ENCODE results near the gene PLEK2. TPM values are rescaled to one million over a fixed set of nuclear protein-coding genes. Genes with fewer than 3 reads are reported as not detected.
"Not testable (repeated sequence)": the region's sequence is repeated elsewhere in the genome, so short reads cannot be mapped to it uniquely, and the experiment has no call there.

Gene PLEK2, protein sequence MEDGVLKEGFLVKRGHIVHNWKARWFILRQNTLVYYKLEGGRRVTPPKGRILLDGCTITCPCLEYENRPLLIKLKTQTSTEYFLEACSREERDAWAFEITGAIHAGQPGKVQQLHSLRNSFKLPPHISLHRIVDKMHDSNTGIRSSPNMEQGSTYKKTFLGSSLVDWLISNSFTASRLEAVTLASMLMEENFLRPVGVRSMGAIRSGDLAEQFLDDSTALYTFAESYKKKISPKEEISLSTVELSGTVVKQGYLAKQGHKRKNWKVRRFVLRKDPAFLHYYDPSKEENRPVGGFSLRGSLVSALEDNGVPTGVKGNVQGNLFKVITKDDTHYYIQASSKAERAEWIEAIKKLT
- 1.2 TPM for polyA plus RNA-seq (ENCODE audit: insufficient read length)
- long read RNA-seq, donor 1, result 0 reads
- long read RNA-seq, donor 2, result 0 reads
- long read RNA-seq, donor 3, result 0 reads
- long read RNA-seq, donor 4, result 0 reads
- long read RNA-seq, donor 5, partial matches to known transcripts, result 0 of 3 reads
- long read RNA-seq, donor 5, other reads (novel, unspliced or antisense), result 0 of 3 reads
- long read RNA-seq, donor 6, result 0 reads
- long read RNA-seq, donor 7, result 0 reads
- long read RNA-seq, donor 8, result 0 reads

DNA sequence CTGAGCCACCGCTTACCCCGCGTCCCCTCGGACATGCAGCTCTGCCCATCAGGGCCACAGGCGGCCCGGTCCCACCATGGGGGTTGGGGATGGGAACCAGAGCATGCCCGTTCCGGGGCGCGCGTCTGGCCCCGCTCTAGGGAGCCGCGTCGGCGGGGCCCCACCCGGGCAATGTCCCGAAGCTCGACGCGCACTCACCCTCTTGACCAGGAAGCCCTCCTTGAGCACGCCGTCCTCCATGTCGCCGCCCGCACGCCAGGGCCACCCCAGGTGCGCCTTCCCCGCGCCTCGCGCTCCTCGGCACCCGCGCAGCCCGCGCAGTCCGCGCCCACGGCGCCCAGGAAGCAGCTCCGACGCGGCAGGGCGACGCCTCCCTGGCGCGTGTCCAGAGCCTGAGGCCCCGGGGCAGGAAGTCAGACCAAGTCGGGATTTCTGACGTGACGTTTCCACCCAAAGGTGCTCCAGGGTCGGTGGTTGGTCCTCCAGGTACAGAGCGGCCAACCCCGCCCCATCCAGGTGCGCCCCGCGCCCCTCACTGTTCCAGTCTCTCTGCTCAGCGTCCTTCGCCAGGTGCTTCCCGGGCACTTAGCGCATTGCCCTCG, at the start of gene PLEK2:
TSS of gene PLEK2 (minus strand) at position 346 of the 602 bp plus-strand sequence. CDS start at position 240, 106 bp downstream.
- DNase-seq, result no peak

DNA sequence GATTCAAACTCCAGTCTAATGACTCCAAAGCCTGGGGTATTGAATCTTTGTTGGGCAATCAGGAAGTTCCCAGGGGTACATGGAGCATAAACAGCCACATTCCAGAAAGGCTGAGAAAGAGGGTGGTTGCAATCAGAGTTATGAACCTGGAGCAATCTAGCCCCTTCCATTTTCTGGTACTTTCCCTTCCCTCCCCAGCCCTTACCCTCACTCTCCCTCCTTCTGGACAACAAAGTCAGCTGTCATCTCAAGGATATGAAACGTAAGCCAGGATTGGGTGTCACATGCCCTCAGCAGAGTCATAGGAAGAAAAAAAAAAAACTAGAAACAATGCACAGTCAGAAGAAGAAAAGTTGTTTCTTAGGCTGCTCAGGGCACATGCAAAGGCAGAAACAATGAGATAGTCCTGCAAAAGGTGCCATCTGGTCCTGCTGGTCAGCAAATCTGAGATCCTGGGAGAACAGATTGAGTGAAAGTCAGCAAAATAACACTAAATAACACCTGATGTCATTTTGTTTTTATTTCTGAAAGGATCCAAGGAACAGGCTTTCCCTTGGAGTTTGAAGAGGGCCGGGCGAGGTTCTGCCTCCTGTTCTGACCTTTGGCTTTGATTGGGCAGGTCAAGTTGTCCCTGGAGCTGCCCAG, 49.5 kb upstream of the PLEK2 start:
- DNase-seq, result no peak

DNA sequence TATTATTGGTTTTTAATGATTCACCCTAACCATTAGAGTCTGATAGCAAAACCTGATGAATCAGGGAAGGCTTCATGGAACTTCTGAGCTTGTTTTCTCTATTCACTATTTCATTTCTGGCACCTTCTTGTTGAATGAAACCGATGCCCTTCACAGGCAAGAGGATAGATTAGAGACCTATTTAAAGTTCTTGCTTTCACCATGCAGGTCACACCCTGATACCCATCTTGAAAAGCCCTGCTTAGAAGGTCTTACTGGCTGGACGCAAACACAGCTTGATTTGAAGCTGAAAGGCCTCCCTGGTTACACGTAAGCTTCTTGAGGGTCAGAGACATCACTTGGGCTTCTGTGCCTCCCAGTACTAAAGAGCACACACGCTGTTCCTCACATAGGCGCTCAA, 47.4 kb upstream of the PLEK2 start:
- no peak for DNase-seq

DNA sequence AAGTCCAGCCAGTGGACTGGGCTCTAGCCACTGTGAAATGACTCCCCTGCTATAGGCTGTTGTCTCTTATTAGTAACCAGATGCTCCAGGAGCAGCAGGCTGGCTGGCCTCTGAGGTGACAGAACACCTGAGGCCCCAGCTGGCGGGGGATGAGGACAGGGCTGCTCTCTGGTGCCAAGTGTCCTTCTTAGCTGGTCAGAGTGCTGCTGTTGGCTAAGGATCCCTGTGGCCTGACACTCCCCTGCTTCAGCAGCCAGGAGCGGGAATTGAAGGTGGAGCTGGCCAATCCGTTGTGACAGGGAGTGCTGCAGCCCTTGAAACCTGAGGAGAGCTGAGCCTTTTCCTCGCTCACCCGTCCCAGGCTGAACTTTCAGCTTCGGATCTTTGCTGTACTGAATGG, 45.8 kb upstream of the PLEK2 start:
- DNase-seq, result peak; percentile 24

DNA sequence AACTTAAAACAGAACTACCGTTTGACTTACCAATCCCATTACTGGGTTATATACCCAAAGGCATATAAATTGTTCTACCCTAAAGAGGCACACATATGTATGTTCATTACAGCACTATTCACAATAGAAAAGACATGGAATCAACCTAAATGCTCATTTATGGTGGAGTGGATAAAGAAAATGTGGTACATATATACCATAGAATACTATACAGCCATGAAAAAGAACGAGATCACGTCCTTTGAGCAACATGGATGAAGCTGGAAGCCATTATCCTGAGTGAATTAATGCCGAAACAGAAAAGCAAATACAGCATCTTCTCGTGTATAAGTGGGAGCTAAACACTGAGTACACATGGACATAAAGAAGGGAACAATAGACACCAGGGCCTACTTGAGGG, 44.8 kb upstream of the PLEK2 start:
- no peak for DNase-seq

DNA sequence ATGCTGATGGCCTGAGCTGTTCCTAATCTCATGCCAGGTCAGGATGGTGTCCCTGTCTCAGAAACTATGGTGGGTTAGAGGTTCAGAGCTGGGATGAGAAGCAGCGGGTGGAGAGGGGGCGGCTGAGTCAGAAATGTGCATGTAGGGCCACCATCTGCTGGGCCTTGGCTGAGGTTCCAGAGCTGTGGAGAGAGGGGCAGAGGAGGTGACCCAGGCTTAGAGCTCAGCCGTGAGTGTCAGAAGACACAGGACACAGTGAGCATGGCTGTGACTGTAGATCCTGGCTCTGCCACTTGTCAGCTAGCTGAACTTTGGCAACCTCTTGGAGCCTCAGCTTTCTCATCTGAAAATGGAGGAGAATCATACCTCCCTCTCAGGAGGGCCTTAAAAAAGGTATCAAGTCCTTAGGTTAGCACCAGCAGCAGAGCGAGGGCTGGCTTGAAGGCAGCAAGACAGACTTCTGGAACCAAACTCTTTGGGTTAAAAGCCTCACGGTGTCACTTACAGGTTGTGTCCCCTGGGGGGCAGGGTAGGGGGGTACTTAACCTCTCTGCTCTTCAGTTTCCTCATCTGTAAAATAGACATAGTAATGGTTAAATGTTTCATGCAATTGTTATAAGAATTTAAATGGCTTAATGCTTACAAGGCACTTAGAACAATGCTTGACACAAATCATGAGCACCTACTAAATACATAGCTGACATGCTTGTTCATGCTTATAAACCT, 41.8 kb upstream of the PLEK2 start:
- DNase-seq, result no peak

DNA sequence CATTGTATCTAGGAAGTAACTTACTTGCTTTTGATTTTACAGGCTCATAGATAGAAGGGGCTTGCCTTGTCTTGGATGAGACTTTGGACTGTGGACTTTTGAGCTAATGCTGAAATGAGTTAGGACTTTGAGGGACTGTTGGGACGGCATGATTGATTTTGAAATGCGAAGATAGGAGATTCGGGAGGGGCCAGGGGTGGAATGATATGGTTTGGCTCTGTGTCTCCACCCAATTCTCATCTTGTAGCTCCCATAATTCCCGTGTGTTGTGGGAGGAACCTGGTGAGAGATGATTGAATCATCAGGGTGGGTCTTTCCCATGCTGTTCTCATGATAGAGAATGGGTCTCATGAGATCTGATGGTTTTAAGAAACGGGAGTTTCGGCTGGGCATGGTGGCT, 39.7 kb upstream of the PLEK2 start:
- DNase-seq, result not testable (repeated sequence)

DNA sequence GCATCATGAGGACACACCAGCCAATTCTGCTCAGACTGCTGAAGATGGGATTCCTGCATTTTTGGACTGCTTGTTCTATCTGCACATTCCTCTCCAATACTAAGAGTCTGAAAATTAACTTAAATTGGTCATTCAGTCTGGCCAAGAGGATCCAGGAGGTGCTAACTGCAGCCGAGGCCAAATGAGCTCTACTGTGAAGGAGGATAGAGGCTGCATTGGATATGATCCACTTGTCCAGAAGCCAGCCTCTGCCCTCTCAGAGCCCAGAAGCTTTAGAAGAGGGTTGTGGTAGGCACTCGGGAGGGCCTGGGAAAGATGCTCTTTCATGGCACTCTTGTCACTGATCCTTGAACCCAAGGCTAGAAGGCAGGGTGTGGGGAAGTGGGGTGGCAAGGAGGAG, 37.1 kb upstream of the PLEK2 start:
- DNase-seq, result no peak

DNA sequence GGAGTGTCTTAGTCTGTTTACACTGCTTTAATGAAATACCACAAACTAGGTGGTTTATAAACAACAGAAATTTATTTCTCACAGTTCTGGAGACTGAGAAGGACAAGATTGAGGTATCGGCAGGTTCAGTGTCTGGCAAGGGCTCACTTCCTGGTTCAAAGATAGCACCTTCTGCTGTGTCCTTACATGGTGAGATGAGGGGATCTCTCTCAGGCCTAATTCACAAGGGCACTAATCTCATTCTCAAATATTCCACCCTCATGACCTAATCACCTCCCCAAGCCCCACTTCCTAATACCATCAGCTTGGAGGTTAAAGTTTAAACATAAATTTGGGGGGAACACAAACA, 35.0 kb upstream of the PLEK2 start:
- DNase-seq, result no peak

DNA sequence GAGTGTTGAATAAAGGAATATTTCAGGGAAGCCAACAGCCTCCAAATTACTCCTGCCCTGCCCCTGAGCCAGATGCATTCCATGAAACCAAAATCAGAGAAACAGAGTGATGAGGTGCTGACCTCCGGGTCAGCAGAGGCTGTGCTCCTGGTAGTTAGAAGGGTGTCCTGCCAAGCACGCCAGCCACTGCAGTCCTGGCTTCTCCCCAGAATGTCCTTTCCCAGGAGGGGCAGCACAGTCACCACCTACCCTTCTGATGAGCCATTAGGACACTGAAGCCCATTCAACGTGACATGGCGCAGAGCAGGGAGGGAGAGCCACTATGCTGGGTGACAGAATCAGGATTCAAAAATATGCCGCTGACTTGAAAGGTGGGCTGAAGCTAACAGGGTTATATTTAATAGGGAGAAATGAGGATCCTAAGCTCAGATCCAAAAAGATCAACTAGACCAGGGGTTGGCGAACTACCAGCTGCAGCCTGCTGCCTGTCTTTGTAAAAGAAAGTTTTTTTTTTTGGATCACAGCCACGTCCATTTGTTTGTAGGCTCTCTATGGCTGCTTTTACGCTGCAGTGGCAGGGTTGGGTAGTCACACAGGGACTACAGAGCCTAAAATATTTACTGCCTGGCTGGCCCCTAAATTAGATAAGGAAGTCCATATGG, 34.5 kb upstream of the PLEK2 start:
- DNase-seq, result no peak

DNA sequence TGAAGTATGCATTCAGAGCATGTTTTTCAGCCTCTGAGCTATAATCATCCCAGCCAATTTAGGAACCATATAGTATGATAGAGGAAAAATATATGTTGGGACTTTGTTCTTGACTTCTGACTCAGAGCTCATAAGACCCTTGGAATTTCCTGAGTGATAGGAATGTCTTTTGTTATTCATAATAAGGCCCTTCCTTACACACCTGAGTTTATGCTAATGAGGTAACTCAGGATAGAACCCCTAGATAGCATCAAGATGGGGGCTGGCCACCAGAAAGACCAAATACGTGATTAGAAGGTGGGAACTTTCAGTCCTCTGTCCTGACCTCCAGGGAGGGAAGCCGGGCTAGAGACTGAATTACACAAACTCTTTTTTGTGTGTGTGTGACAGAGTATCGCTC, 32.4 kb upstream of the PLEK2 start:
- no peak for DNase-seq

DNA sequence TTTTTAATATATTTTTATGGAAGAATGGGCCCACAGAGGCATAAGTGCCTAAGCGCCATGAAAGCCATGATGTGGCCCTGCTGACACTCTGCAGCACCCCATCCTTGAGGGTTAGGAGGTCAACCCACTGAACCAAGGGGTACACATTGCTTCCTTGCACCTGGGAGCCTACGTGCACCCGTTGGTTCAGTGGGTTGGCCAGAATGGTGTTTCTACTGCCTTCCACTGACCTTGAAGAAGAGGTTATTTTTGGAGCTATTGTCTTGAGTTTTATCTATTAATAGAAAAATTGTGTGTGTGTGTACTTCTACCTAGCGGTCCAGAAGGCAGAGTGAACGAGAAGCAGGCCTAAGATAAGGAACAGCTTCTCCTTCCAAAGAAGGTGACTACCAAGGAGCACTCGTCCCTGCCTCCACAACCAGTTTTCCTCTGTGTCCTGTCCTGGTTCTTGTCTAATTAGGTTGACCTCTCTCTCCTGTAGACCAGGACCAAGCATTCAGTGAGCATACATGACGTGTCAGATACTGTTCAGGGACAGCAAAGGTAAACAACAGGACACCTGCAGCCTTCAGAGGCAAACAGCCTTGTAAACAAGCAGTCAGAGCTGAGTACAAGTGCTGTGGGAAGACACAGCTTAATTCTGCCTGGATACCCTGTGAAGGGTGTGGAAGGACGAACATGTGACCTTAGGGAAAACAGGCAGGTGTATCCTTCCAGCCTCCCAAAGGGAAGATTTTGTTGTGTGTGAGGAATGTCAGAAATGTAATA, 30.4 kb upstream of the PLEK2 start:
- no peak for DNase-seq

DNA sequence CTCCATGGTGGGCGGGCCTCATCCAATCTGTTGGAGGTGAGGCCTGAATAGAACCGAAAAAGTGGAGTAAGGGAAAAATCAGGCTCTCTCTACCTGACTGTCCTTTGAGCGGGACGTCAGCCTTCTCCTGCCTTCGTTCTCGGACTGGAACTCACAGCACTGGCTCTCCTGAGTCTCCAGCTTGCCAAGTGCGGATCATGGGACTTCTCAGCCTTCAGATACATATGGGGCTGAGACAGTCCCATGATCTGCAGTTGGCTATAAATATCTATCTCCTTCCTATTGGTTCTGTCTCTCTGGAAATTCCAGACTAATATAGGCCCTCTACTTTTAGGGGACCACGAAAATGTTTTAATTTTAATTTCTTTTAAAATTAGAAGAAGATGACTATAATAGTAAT, 29.7 kb upstream of the PLEK2 start:
- DNase-seq, result no peak

DNA sequence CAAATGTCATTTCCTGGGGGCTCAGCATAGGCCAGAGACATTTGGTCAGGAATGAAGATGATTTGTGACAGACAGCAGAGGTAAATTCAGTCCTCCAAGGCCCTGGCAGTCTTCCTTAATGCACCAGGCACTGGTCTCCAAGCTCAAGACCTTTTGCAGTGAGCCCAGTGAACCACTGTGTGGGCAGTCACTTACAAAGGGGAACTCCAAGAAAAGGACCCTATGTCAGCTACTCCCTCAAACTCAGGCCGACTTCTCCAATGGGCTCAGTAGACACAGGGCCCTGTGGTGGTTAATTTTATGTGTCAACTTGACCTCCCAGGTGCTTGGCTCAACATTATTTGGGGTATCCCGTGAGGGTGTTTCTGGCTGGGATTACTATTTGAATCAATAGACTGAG, 29.3 kb upstream of the PLEK2 start:
- no peak for DNase-seq

DNA sequence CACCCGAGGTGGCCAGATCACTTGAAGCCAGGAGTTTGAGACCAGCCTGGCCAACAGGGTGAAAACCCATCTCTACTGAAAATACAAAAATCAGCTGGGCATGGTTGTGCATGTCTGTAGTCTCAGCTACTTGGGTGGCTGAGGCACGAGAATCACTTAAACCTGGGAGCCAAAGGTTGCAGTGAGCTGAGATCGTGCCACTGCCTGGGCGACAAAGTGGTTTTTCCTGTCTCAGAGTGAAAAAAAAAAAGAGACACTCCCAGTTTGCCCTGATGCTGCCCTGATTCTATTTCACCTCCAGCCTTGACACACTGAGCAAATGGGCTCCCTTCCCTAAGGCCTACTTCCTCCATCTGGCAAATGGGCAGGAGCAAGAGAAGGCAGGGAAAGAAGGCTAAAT, 28.5 kb upstream of the PLEK2 start:
- no peak for DNase-seq

DNA sequence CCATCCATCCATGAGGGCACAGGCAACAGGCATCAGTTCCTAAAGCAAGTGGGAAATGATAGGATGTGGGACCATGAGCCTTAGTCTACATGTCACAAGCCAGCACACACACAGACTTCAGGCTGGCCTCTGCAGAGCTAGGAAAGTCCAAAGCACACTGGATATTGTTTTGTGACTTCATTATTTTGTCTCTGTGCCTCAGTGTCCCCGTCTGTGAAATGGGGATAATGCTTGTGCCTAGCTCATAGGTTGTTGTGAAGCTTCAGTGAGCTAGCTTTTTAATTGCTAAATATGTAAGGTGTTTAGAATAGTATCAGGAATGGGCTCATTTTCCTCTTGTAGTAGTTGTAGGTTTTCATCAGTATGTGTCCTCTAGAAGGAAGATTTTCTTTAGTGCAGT, 27.0 kb upstream of the PLEK2 start:
- no peak for DNase-seq

DNA sequence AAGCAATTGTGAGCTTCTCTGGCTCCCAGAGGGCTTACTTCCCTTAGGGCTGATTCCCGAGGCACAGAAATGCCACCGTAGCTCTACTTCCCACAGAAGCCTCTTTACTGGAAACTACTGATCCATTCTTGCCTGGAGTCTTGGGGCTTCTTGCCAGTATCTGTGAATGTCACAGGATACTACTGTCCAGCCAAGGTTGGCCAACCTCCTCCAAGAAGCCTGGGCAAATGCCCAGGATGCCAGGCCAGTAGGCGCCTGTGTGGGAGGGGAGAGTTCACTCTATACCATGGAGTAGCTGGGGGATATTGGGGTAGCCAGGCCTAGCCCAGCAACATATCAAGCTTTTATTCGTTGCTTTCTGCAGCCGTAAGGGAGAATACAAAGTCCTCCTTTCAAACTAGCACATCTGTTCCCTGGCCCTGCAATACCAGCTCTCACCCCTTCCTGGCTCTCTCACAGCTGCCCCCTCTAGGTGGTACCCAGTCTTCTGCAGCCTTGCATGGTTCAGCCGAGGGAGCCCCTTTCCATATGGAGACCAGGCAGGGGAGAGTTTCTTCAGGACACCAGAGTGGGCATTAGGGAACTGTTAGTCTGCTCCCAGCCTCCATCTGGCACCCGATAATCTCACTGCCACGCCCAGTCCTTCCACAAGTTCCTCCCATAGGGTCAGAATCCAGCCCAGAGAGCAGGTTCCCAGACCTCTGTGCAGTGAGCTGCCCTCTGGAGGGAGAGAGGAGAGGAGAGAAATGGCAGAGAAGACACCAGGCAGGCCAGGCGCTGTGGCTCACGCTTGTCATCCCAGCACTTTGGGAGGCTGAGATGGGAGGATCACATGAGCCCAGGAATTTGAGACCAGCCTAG, 24.3 kb upstream of the PLEK2 start:
- DNase-seq, result no peak

DNA sequence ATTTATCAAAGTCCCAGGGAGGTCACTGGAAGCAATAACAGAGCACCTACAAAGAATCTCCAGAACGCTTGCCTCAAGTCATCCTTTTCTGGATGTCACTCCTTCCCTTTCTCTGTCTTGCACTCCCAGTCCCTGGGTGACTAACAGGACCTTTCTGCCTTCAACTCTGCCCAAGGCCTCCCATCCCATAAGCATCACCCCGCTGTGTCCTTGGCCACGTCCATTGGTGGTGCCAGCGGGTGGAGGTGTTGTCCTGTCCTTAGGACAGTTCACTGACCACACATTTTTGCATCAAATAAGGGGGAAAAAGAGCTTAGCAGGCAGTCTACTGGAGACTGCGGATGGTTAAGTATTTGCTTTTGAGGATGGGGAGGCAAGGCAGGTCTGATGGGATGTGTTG, 23.6 kb upstream of the PLEK2 start:
- DNase-seq, result no peak

DNA sequence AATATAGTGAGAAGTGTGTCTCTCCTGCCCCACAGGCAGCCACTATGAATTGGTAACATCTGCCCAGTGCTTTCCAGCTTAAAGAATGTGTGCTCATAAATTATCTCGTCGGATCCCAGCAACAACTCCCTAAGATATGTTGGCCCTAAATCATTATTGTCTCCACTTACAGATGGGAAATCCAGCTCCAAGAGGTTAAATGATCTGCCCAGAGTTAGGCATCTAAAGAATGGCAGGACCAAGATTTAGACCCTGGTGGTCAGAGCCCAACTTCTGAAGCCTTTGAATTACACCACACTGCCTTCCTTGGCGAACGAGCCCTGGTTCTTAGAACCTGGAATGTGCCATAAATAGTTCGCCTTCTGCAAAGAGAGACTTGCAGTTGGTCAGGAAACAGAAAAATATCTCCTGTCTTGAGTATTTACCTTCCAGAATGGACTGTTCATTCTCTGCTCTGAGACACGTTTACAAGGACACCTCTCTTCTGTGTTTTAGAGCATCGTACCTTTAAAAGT, 20.1 kb upstream of the PLEK2 start:
- DNase-seq, result no peak

All from left kidney (tissue), 8 donors.